ENCODE measurements around the gene KRT17. TPM values are rescaled to one million over a fixed set of nuclear protein-coding genes. Genes with fewer than 3 reads are reported as not detected.
"Not testable (repeated sequence)": the region's sequence is repeated elsewhere in the genome, so short reads cannot be mapped to it uniquely, and the experiment has no call there.

KRT17 gene
- total RNA-seq, 1 experiment from 2014 or later = not detected

DNA sequence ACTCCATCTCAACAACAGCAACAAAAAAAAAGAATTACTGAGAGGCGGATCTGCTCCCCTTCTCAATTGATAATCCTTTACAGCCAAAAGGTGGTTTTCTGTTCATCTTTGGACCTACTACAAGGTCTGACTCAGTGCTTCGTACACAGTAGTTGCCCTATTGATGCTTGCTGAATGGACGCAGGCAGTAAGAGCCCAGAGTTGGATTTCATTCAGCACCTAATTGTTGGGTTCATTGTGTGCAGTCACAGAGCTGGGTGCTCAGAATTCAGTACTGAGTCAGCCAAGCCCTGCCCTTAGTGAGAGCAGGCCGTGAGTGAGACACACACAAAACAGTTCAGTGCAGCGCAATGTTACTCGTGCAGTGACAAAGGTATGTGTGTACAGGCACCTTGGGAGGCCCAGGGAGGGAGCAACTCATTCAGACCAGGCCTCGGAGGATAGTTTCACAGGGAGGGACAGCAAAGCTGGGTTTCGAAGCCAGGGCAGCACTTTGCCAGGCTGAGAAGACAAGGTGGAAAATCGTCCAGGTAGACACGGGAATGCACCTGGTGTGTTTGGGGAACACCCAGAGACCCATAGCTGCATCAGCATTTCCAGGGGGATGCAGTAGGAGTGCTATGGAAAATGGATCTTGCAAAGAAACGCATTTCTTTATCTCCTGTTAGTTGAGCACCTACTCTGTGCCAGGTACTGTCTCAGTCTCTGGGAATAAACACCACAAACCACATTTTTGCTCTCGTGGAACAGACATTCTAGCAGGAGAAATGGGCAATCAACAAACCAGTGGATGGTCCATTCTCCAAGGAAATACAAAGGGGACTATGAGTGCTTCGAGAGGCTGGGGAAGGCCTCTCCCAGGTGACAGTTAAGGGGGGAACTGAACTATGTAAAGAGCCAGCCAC, 18.1 kb upstream of the KRT17 start:
- DNase-seq = no peak
- no peaks in the 10 kb centered on the region for H3K27me3 ChIP-seq
- H3K4me3 ChIP-seq = no peak overlapping the region
- no peaks in the 10 kb centered on the region for H3K36me3 ChIP-seq
- no peaks in the 10 kb centered on the region for H3K9me3 ChIP-seq

DNA sequence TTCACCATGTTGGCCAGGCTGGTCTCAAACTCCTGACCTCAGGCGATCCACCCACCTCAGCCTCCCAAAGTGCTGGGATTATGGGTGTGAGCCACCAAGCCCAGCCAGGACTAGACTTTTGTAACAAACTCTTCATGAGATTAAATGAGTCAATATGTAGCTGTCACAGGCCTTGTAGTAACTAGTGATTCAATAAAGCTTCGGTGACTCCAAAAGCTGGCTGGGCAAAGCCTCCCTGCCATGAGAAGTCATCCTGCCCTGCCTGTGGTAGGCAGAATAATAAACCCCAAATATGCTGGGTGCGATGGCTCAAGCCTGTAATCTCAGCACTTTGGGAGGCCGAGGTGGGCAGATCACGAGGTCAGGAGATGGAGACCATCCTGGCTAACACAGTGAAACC, 16.2 kb upstream of the KRT17 start:
- not testable (repeated sequence) for H3K4me3 ChIP-seq, H3K36me3 ChIP-seq, DNase-seq

DNA sequence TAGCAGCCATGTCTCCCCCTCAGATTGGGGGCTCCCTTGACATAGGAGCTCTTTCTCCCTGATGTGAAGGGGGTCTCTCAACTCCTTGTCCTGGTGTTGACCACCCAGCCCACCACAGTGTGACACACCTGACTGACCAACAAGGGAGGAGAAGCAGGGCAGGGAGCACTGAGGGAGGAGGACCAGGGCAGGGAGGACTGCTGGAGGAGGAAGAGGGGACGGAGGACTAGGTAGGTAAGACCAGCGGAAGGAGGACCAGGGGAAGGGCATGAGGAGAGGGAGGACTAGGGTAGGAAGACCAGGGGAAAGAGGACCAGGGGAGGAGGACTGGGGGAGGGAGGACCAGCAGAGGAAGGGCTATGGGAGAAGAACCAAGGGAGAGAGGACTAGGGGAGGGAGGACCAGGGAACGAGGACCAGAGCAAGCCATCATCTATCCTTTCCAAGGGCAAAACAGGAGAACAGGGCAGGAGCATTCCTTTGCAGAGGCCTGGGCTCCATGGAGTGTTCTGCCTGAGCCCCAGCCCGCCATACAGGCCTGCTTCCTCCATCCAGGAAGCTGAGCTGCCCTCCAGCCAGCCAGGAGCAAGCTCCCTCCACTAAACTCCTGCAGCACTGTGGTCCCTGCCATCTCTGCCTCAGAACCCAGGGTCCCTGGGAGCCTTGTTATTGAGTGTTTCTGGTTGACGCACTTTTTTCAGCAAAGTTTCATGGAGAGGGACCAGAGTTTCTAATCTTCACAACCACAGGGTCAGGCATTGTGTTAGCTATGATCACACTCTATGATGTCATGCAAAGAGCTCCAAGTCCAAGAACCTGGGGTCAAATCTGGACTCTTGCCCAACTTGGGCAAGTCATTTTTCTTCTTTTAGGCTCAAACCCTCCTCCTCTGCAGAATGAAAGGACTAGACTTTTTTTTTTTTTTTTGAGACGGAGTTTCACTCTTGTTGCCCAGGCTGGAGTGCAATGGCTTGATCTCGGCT, 15.4 kb upstream of the KRT17 start:
- Histone ChIP-seq H3K27me3 (no peaks in the 10 kb centered on the region), H3K4me3 (no peak overlapping the region), H3K9me3 (no peaks in the 10 kb centered on the region), H3K36me3 (no peaks in the 10 kb centered on the region)
- DNase-seq = no peak

More for the DNA sequence above, 16.2 kb upstream of the KRT17 start:
- not testable (repeated sequence) for H3K27me3 ChIP-seq, H3K9me3 ChIP-seq

DNA sequence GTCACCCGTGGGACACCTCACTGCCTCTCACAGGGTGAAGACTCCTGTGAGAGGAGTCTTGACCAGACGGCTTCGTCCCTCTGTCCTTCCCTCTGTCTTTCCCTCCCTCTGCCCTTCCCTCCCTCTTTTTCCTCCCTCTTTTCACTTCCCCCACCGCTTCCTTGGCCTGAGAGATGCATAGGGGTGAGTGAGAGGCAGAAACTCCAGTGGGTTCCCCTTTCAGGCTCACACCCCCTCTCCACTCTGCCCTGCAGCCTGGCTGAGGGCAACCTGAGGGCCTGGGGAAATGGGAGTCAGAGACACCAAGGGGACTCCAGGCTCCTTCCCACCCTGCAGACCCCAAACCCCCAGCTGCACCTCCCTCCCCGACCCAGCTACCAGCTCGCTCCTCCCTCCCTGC, 14.6 kb upstream of the KRT17 start:
- Histone ChIP-seq H3K36me3 (no peaks in the 10 kb centered on the region), H3K27me3 (no peaks in the 10 kb centered on the region), H3K9me3 (no peaks in the 10 kb centered on the region), H3K4me3 (no peak overlapping the region)
- DNase-seq = no peak

DNA sequence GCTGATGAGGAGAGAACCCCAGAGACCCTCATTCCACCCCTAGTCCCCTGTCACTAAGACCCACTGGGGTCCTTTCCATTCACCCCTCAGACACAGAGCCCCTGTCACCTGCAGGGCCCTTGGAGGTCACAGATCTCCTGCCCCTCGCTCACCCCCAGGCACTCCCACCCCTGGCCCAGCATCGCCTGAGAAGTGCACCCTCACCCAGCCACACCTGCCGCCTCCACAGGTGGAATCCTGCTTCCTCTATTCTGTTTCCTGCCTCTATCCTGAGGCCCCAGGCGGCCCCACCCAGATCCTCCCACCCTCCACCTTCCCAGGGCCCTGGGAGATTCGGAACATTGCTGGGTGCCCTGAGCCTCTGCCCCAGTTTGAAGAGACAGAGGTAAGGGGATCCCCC, 13.8 kb upstream of the KRT17 start:
- Histone ChIP-seq H3K27me3 (no peaks in the 10 kb centered on the region), H3K36me3 (no peaks in the 10 kb centered on the region), H3K4me3 (no peak overlapping the region), H3K9me3 (no peaks in the 10 kb centered on the region)
- no peak for DNase-seq

DNA sequence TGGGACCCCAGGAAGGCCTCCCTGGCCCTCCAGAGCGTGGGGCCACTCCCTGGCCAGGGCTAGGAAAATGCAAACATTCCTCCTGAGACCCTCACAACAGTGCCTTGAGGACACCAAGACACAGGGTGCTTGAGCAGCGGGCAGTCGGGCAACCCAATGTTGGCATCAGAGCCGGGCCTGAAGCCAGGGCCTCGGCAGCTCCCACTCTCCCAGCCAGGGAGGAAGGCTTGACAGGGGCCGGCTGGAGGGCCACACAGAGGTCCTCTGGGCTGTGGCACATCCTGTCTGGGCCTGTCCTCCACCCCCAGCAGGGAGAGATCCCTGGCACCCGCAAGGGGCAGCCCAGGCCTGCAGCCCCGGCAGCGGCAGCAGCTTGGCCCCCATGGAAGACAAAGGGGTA, 12.3 kb upstream of the KRT17 start:
- Histone ChIP-seq H3K27me3 (no peaks in the 10 kb centered on the region), H3K36me3 (no peaks in the 10 kb centered on the region), H3K4me3 (no peak overlapping the region), H3K9me3 (peaks cover 3% of the 10 kb centered on the region; the same call in 1 of the 2 replicates)
- no peak for DNase-seq

DNA sequence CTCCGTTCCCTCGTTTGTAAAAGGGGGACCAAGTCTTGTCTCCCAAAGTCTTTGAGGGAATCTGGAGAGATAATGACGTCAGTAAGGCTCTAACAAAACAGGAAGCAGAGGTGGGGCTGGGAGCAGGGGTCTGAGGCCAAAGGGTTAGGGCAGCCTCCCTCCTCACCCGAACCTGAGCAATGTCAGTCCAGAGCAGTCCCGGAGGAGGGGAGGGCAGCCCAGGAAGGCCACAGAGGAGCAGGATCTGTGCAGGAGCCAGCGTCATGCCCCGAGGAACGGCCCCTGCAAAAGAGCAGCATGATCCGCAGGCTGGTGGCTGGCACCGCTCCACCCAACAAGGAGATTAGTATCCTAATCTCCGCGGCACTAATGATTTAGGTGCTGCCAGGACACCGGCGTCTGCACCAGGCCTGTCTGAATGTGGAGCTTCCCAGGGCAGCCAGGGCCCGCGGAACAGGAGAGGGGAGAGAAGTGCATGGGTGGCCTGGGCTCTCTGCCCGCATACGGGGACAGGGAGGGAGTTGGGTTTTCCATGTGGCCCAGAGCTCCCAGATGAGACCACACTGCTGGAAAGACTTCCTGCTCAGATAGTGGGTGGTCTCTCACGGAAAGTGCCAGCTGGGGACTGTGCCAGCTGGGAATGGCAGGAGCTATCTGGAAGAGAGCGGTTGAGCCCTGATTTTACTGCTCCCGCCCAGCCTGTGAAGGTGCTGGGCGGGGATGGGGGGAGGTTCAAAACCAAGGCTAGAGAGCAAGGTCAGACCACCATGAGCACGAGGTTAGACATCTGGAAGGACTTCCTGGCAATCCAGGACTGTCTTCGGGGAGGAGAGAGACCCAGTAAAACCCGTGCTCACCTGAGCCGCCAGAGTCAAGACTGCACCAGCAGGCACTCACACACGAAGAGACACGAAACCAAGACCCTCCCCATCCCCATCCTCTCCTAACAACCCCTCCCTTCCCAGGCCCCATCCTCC, 11.0 kb upstream of the KRT17 start:
- Histone ChIP-seq H3K36me3 (no peaks in the 10 kb centered on the region), H3K9me3 (peaks cover 3% of the 10 kb centered on the region; the same call in 1 of the 2 replicates), H3K27me3 (no peaks in the 10 kb centered on the region), H3K4me3 (no peak overlapping the region)
- DNase-seq = no peak

DNA sequence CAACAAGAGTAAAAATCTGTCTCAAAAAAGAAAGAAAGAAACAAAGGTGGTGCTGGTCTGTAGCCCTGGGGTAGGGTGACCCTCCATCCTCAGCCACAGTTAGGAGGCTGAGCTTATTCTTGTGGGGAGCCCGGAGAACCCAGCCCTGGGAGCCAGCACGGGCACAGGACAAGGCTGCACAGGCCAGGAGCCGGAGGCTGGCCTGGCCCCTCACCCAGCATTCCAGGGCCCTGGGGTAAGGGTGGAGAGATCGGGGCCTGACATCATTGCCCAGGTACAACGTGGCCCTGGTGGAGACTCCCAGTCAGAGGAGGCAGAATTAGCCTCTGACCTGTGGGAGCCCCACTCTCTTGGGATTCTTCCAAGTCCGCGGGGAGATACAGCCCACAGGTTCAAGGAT, 10.3 kb upstream of the KRT17 start:
- no peak for DNase-seq
- no peak overlapping the region for H3K4me3 ChIP-seq

DNA sequence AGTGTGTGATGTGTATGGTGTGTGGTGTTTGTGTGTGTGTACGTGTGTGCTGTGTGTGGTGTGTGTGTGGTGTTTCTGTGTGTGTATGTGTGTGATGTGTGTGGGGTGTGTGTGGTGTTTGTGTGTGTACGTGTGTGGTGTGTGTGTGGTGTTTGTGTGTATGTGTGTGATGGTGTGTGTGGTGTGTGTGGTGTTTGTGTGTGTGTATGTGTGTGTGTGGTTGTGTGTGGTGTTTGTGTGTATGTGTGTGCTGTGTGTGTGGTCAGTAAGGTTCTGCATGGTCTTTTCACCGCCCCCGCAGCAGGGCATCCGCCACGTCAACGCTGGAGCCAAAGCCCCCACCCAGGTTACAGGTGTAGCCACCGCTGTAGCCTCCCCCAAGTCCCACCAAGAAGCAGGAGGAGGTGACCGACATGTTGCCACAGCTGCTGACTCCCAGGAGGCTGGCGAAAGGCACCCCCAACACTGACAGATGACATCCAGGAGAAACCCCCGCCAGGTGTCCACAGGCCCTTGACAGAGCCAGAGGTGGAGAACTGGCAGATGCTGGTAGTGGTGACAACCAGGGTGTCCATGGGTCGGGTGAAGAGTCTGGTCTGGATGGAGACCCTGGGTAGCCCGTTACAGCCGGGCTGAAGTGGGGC, 9.3 kb upstream of the KRT17 start:
- Histone ChIP-seq H3K4me3 (no peak overlapping the region), H3K36me3 (no peaks in the 10 kb centered on the region), H3K27me3 (no peaks in the 10 kb centered on the region), H3K9me3 (peaks cover 3% of the 10 kb centered on the region; the same call in 1 of the 2 replicates)
- DNase-seq = no peak

More for the DNA sequence above, 10.3 kb upstream of the KRT17 start:
- Histone ChIP-seq H3K36me3 (no peaks in the 10 kb centered on the region), H3K9me3 (peaks cover 3% of the 10 kb centered on the region; the same call in 1 of the 2 replicates), H3K27me3 (no peaks in the 10 kb centered on the region)

DNA sequence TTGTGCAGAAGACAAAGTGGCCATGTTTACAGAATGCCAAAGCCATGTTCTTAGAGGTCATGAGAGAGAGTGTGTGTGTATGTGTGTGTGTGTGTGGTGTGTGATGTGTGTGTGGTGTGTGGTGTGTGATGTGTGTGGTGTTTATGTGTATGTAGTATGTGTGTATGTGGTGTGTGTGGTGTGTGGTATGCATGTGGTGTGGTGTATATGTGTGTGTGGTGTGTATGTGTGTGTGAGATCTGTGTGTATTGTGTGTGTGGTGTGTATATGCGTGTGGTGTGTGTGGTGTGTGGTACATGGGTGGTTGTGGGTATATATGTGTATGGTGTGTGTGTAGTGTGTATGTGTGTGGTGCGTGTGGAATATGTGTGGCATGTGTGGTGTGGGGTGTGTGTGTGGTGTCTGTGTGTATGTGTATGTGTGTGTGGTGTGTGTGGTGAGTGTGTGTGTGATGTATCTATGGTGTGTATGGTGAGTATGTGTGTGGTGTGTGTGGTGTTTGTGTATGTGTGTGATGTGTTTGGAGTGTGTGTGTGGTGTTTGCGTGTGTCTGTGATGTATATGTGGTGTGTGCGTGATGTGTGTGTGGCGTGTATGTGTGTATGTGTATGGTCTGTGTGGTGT, 8.2 kb upstream of the KRT17 start:
- Histone ChIP-seq H3K27me3 (no peaks in the 10 kb centered on the region), H3K9me3 (peaks cover 3% of the 10 kb centered on the region; the same call in 1 of the 2 replicates), H3K36me3 (no peaks in the 10 kb centered on the region), H3K4me3 (no peak overlapping the region)
- no peak for DNase-seq

DNA sequence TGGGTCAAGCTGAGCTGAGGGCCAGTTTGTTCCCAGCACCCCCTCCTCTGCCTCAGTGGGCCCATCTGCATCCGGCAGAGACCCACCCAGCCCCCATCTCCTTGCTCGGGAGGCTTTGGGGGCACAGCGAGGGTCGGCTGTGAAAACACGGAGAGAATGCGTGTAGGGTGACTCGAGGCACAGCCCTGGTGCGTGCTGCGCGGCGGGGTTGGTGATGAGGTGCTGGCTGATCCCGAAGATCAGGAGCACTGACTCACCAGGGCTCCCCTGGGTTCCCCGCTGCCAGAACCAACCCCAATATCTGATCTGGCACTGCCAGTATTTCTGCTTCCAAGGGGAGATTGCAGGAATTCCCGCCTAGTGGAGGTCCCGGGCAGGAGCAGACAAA, 7.5 kb upstream of the KRT17 start:
- no peaks in the 10 kb centered on the region for H3K36me3 ChIP-seq

DNA sequence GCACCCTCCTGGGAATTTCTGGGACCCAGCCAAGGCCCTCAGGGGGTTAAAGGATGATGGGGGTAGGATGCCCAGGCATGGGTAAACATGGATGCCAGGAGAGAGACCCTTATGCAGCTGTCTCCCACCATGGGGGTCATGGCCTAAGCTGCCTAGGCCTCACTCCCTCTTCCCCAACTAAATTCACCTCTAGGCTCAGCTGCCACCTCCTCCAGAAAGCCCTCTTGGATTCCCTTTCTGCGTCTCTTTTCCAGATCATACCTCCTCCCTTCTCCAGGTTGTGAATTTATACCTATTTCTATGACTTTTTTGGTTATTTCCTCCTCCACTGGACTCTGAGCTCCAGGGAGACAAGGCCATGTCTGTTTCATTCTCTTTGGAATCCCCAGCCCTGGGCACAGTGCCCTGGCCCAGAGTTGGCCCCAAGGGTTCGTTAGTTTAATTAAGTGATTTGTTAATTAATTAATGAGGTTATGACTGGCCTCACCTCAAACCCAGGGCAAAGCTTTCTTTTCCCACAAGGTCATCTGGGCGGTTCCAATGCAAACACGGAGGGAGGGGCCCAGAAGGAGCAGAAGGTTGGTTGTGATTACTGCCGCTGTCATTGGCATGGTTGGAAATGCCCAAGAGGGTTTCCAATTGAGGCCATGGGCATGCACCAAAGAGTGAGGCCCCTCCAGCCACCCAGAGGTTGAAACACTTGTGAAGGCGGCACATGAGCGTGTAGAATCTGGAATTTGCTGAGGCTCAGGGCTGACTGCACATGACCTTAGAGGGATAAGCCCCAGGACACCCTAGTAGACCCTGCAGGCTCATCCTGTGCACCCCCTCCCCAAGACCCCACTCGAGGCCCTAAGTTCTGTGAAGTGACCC, 6.9 kb upstream of the KRT17 start:
- no peak for DNase-seq
- Histone ChIP-seq H3K9me3 (peaks cover 3% of the 10 kb centered on the region; the same call in 1 of the 2 replicates), H3K27me3 (no peaks in the 10 kb centered on the region), H3K36me3 (no peaks in the 10 kb centered on the region), H3K4me3 (no peak overlapping the region)

More for the DNA sequence above, 7.5 kb upstream of the KRT17 start:
- Histone ChIP-seq H3K9me3 (peaks cover 3% of the 10 kb centered on the region; the same call in 1 of the 2 replicates), H3K4me3 (no peak overlapping the region), H3K27me3 (no peaks in the 10 kb centered on the region)
- DNase-seq = no peak

DNA sequence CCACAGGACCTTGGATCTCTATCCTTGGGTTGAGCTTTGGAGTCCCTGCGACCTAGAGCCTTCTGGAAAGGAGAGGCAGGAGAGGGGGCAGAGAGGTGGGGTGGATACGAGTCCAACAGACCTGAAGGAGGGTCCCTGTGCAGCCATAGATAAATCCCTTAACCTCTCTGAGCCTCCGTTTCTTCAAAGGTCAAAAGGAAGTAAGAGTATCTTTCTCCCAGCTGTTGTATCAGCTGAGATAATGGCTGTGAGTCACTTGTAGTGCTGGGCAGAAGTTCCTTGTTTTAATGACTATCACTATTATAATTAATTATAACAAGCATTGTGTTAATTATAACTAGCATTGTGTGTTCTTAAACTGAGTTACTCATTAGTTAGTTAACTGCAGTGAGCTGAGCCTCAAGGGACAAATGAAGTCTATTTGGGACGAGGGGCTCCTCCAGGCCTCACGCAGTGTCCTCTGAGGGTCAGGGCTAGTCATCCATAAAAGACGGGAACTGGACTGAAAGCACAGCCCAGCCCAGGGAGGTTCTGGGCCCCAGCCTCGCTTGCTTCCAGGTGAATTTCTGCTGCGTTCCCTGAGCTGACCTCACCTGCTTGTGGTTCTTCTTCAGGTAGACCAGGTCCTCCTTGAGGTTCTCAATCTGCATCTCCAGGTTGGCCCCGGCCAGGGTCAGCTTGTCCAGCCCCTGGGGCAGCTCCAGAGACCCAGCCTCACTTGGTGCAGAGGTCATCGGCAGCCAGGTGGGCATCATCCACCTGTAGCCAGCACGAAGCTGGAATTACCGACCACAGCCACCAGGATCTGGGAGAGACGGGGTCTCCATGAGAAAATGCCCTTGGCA, 5.7 kb upstream of the KRT17 start:
- DNase-seq = no peak

DNA sequence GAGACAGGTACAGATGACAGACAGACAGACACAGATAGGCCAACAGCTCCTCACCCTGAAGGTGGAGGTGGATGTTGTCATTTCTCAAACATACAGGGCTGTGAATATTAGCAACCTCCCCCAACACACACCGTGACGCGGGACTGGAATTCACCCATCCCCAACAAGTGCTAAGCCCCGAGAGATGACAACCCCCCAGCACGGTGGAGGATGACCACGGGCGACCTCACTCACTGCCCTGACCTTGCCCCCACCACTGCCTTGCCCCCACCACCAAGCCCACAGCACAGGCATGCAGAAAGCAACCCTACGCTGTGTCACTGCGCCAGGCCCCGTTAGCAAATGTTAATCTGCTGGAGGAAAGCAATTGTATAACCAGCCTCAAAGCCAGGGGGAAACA, 4.9 kb upstream of the KRT17 start:
- H3K27me3 ChIP-seq = no peaks in the 10 kb centered on the region
- H3K9me3 ChIP-seq = peaks cover 3% of the 10 kb centered on the region; the same call in 1 of the 2 replicates
- no peak for DNase-seq
- H3K4me3 ChIP-seq = no peak overlapping the region
- no peaks in the 10 kb centered on the region for H3K36me3 ChIP-seq

More for the DNA sequence above, 5.7 kb upstream of the KRT17 start:
- Histone ChIP-seq H3K4me3 (no peak overlapping the region), H3K27me3 (no peaks in the 10 kb centered on the region), H3K36me3 (no peaks in the 10 kb centered on the region), H3K9me3 (peaks cover 3% of the 10 kb centered on the region; the same call in 1 of the 2 replicates)

Data from MG63 (cell line).